Fibroblast of skin of left quadriceps (primary cell): ENCODE data around the gene ATG7.
A peak's percentile ranks its signal among the peaks of the same experiment; 100 is the strongest.

Experiments
- DNase-seq, 2 experiments: peaks; one replicate each; pipeline ENCODE4 v3.0.0-alpha.2; 2013; ENCODE audit warnings: low read depth in 2 of 2

The ATG7 gene

GRCh38 chr3:11271986-11272904 is at the start of gene ATG7:
Gene ATG7, plus strand, starts transcription at chr3:11272397. Its CDS starts 26,299 bp downstream, at chr3:11298696.
- peak; percentile 94 to 95 for DNase-seq

- no peak for DNase-seq
These were observed 48.2 kb upstream of the ATG7 start for GRCh38 chr3:11224010-11224409.

- DNase-seq: no peak
These were observed 47.3 kb upstream of the ATG7 start for GRCh38 chr3:11224870-11225229.

- DNase-seq: no peak
These were observed 46.2 kb upstream of the ATG7 start for GRCh38 chr3:11226042-11226370.

GRCh38 chr3:11228041-11228440 is 44.2 kb upstream of the ATG7 start:
- DNase-seq: no peak

GRCh38 chr3:11230125-11230524 is 42.1 kb upstream of the ATG7 start:
- no peak for DNase-seq

- no peak for DNase-seq
These were observed 41.4 kb upstream of the ATG7 start for GRCh38 chr3:11230832-11231231.

- DNase-seq: no peak
These were observed 36.8 kb upstream of the ATG7 start for GRCh38 chr3:11235385-11235784.

- DNase-seq: peak; percentile 32
These were observed 35.4 kb upstream of the ATG7 start for GRCh38 chr3:11236588-11237461.

- peak; percentile 82 to 85 for DNase-seq
These were observed 34.1 kb upstream of the ATG7 start for GRCh38 chr3:11238060-11238459.

GRCh38 chr3:11238880-11239279 is 33.3 kb upstream of the ATG7 start:
- peak; percentile 89 to 90 for DNase-seq

- DNase-seq: no peak
These were observed 32.4 kb upstream of the ATG7 start for GRCh38 chr3:11239796-11240195.

- no peak for DNase-seq
These were observed 31.7 kb upstream of the ATG7 start for GRCh38 chr3:11240496-11240895.

- no peak for DNase-seq
These were observed 28.0 kb upstream of the ATG7 start for GRCh38 chr3:11244121-11244677.

GRCh38 chr3:11245276-11245675 is 26.9 kb upstream of the ATG7 start:
- DNase-seq: no peak

- DNase-seq: no peak
These were observed 26.2 kb upstream of the ATG7 start for GRCh38 chr3:11245827-11246662.

GRCh38 chr3:11246663-11246970 is 25.6 kb upstream of the ATG7 start:
- no peak for DNase-seq

- no peak for DNase-seq
These were observed 24.8 kb upstream of the ATG7 start for GRCh38 chr3:11247362-11247761.

- no peak for DNase-seq
These were observed 23.6 kb upstream of the ATG7 start for GRCh38 chr3:11248596-11248995.

GRCh38 chr3:11250902-11251806 is 21.0 kb upstream of the ATG7 start:
- DNase-seq: no peak

- no peak for DNase-seq
These were observed 20.4 kb upstream of the ATG7 start for GRCh38 chr3:11251807-11252176.
